Posterior cingulate gyrus (tissue), 11 donors: ENCODE results near the gene NBEAL1.
"Not testable (repeated sequence)": the region's sequence is repeated elsewhere in the genome, so short reads cannot be mapped to it uniquely, and the experiment has no call there.

Experiments
- DNase-seq, 10 donors: peaks; one replicate each; pipeline versions ENCODE4 v3.0.0 to v3.0.0-alpha.2; 2020 to 2021; ENCODE audit warnings: mixed read lengths in 3 of 10
- intact Hi-C: fragments of 100-400 bp; cut with DNase I; formaldehyde crosslinking; loops from one replicate; pipeline ENCODE4 v1.15.1; 2023

The NBEAL1 gene

DNA sequence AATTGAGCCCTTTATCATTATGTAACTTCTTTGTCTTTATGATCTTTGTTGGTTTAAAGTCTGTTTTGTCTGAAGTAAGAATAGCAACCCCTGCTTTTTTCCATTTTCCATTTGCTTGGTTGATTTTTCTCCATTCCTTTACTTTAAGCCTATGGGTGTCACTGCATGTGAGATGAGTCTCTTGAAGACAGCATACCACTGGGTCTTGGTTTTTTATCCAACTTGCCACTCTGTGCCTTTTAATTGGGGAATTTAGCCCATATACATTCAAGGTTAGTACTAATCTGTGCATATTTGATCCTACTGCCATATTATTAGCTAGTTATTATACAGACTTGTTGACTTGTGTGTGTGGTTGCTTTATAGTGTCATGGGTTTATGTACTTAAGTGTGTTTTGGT, 89.6 kb downstream of the NBEAL1 start:
- no peak for DNase-seq
- intact Hi-C loops = no loop called here

DNA sequence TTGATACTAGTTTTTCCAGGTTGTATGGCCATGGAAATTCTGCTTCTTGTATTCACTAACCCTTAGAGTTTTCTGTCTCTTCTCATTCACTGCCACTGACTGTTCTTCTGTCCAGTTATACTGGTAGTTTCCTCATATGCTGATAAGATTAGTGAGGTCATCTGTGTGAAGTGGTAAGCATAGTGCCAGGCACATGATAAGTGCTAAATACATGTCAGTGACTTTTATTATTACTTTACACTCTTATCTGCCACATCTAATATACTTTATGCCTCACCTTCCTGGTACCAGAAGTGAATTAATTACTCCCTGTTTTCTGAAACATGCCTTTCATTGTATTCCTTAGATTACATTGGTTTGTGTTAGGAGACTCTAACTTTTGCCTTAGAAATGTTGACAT, 91.3 kb downstream of the NBEAL1 start:
- no peak for DNase-seq
- intact Hi-C loops = no loop called here

DNA sequence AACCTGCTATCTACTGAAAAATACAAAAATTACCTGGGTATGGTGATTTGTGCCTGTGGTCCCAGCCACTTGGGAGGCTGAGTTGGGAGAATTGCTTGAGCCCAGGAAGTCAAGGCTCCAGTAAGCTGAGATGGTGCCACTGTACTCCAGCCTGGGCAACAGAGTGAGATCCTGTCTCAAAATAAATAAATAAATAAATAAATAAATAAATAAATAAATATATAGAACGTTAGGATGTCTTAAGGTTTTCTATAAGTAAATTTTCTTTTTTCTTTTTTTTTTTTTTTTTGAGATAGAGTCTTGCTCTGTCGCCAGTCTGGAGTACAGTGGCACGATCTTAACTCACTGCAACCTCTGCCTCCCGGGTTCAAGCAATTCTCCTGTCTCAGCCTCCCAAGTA, 95.8 kb downstream of the NBEAL1 start:
- DNase-seq, intact Hi-C loops: not testable (repeated sequence)

DNA sequence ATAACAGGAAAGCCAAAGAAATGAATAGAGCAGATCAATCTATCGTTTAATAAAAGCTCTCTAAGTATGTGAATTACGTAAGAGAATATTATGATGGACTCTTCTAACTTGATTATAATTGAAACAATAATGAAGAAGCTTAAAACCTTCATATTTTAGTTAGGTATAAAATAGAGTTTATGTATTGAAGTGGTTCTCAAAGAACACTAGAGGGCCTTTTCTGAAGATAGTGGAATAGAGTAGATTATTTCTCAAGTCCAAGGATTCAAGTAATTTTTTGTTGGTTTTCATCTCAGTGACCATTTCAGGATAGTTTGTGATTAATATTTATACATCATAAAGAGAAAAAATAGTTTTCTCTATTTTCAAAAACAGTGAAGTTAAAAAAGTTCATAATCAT, 97.7 kb downstream of the NBEAL1 start:
- DNase-seq = no peak

DNA sequence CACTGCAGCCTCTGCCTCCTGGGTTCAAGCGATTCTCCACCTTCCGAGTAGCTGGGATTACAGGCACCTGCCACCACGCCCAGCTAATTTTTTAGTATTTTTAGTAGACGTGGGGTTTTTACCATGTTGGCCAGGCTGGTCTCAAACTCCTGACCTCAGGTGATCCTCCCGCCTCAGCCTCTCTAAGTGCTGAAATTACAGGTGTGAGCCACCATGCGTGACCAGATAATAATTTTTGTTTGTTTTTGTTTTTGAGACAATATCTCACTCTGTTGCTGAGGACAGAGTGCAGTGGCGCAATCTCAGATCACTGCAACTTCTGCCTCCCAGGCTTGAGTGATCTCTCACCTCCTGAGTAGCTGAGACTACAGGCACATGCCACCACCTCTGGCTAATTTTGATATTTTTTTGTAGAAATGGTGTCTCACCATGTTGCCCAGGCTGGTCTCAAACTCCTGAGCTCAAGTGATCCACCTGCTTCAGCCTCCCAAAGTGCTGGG, 100.6 kb downstream of the NBEAL1 start:
- intact Hi-C loops, DNase-seq: not testable (repeated sequence)

More for the DNA sequence above, 97.7 kb downstream of the NBEAL1 start:
- intact Hi-C loops = no loop called here

DNA sequence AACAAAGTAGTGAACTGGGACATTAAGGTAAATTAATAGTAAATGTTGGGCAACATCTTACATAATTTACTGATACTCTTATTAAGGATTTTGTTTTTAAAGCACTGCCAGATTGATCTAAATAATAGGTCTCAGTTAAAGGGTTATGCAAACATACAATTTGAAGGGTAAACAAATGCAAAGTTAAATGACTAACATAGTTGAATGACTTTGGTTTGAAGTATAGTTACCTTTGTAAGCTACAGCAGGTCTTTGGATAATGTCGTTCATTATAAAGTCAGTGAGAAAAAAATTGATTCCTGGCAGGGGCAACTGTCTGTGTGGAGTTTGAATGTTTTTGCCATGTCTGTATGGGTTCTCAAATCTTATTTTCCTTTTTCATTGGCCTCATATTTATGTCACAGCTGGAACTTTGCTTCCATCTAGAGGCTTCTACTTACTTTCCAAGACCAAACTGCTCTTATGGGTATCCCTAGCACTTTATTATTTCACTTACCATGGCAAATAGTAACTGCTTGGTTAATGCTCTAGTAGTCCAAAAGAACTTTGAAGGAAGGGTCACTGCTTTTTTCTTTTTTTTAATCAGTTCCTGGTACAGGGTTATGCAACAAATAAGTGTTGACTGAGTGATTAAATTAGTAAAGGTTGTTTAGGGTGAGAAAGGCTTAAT, 107.8 kb downstream of the NBEAL1 start:
- intact Hi-C loops = no loop called here

DNA sequence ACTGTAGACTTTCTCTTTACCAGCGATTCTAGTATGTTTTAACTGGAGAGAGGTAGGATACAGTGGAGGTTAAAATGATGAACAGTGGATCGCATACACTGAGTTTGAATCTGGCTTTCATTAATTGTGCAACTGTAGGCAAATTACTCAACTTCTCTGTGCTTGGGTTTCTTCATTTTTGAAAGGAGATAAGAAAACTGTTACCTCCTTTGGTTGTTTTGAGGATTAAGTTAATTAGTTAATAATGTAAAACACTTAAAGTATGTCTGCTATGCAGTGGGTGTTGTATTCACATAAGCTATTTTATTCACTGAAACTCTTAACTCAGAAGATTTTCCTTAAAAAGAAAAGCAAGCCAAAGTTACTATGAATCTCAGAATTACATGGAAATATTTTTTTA, 112.3 kb downstream of the NBEAL1 start:
- intact Hi-C loops = no loop called here

More for the DNA sequence above, 107.8 kb downstream of the NBEAL1 start:
- no peak for DNase-seq

DNA sequence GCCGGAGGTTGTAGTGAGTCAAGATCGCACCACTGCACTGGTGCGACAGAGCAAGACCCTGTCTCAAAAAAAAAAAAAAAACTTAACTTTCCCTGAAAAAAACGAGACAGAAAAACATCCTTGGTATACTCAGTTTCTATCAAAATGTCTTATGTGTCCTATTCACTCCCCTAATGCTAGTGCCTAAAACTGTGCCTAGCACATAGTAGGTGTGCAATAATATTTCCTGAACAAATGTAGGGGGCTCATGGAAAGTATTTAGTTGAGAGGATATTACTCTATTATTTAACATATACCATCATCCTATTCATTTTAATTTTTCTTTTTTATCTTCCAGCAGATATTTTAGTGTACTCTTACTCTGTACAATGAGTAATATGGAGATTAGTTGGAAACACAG, 120.4 kb downstream of the NBEAL1 start:
- intact Hi-C loops = no loop called here
- DNase-seq = no peak

More for the DNA sequence above, 112.3 kb downstream of the NBEAL1 start:
- no peak for DNase-seq

DNA sequence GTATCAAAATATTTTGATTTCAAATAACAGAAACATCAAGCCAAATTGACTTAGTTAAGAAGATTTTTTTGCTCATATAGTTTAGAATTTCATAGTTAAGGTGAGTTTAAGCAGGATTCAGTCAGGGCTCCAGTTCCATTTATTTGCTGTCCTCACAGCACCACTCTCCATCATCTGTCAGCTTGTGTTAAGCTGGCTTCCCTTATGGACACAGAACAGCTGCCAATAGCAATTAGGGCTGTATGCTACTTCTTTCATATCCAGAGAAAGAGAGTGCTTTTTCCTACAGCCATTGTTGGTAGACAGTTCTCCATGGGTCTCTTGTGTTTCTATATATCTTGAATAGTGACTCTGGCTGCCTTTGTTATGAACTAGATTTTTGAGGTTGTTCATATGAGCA, 128.7 kb downstream of the NBEAL1 start:
- intact Hi-C loops = no loop called here
- DNase-seq = no peak

DNA sequence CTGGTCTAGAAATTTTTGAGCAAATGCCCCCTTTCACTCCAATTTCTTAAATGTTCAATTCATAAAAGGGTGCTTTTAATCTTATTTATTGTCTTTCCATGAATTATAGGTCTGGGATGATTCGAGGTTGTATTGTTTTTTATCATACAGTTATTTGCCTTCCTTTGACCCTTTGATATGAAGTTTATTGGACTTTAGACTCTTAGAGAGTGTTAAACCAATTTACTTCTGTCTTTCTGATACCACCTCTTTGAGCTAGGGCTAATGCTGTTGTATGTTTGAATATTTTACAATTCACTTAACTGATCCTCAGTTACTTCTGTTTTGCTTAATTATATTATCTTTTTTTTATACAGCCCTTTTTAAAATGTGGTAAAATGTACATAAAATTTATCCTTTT, 134.5 kb downstream of the NBEAL1 start:
- intact Hi-C loops = no loop called here
- DNase-seq = no peak

DNA sequence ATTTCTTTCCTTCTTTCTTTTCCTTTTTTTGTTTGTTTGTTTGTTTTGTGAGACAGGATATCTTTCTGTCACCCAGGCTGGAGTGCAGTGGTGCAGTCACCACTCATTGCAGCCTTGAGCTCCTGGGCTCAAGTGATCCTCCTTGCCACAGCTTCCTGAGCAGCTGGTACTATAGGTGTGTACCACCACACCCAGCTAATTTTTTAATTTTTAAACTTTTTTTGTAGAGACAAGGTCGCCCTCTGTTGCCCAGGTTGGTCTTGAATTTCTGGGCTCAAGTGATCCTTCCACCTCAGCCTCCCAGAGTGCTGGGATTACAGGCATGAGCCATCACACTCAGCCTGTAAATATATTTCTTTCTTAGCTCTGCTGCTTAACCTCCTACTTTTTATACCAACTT, 140.7 kb downstream of the NBEAL1 start:
- DNase-seq = no peak
- intact Hi-C loops = no loop called here

DNA sequence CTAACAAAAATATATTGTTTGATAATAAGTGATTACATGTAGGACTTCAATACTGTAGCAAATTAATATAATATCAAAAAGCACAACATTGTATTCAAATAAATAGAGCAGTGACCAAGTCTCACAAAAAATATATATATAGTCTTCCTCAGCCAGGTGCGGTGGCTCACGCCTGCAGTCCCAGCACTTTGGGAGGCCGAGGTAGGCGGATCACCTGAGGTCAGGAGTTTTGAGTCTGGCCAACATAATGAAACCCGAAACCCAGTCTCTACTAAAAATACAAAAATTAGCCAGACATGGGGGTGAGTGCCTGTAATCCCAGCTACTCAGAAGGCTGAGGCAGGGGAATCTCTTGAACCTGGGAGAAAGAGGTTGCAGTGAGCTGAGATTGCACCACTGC, 148.0 kb downstream of the NBEAL1 start:
- intact Hi-C loops, DNase-seq: not testable (repeated sequence)

DNA sequence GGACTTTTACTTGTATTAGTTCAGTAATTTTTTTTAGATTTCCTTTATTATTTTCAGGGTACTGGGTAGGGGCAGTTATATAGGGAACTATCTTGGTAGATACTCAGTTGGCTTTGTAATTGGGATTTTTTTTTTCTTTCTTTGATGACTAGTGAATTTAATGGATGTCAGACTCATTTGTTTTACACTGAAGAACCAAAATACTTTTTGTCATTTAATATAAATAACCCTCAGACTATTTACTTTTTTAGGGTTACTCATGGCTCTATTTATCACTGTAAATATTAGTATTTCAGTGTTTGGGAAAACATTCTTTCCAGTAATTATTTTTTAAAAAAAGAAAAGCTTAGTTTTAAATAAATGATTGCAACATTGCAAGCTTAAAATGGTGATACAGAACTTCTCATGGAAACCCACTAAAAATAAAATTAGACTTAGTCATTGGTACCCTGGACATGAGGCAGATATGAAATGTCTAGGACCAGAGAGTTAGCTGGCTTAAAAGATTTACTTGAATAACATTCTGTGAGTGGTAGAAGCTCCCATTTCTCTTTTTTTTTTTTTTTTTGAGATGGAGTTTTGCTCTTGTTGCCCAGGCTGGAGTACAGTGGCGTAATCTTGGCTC, 149.7 kb downstream of the NBEAL1 start:
- no peak for DNase-seq
- intact Hi-C loops = no loop called here

DNA sequence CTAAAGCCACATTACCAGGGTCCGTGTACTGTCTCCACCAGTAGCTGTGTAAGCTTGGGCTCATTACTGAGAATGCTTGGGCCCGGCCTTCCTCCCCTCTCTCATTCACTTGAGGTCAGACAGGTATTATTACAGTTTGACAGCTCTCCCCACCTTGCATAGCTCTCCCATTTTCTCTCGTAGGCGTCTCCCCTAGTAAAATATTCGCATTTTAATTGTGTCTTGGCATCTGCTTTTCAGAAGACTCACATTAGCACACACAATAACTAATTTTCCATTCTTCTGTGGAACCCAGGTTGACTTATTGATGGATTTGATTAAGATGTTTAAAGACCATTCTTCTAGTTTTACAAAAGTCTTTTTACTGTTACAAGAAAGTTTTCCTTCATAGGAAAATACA, 153.1 kb downstream of the NBEAL1 start:
- no peak for DNase-seq
- intact Hi-C loops = no loop called here

DNA sequence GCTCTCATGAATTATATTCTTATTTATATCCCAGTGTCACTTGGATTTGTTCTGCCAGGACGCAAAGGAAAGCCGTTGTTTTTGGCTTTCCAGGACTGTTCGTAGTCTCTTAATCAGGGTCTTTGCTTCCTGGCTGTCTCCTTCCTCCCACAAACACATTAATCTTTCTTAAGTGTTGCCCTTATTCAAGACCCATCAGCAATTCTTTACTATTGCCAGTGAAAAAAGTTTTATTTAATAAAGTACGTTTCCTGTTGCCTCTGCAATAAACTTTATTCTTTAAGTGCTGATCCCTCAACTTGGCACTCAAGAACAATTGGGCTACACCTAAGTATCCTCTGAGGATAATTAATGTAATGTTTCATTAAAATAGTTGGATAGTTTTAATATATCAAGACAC, 155.8 kb downstream of the NBEAL1 start:
- DNase-seq = no peak
- intact Hi-C loops = no loop called here

DNA sequence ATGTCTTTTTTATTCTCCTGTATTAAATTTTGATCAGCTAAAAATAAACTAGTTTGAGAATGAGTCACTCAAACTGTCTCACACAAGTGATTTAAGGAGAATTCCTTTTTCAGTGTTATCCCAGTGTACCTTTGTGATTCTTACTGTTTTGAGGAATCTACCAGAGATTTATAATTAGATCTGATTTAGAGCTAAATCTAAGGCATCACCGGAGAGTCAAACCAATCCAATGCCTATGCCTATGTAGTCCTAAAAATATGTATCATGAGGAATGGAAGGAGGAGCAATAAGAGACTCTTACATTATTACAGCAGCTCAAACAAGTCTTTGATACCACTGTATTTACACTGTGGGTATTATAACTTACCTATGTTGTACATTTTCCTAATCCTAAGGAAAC, 160.7 kb downstream of the NBEAL1 start:
- intact Hi-C loops = no loop called here
- DNase-seq = no peak

DNA sequence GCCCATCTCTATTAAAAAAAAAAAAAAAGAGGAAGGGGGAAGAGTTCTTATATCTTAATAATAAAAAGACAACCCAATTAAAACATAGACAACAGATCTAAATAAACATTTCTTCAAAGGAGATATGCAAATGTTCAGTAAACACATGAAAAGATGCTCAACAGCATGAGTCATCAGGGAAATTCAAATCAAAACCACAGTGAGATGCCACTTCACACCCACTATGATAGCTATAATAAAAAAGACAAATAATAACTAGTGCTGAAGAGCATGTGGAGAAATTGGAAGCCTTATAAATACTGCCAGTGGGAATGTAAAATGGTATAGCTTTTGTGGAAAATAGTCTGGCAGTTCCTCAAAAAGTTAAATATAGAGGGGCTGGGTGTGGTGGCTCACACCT, 162.7 kb downstream of the NBEAL1 start:
- intact Hi-C loops = no loop called here
- no peak for DNase-seq

DNA sequence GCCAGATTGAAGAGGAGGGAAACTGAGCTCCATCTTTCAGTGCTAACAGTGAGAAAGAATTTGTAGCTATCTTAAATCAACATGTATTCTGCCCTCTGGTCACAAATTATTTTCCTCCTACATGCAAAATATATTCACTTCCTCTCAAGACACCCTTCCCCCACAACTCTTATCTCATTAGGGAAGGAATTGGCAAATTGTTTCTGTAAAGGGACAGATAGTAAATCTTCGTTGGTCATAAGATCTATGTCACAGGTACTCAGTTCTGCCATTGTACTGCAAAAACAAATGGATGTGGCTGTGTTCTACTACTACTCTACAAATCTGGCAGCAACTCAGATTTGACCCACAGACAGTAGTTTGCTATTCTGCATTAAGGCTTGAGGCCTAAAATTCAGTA, 171.2 kb downstream of the NBEAL1 start:
- DNase-seq = no peak
- intact Hi-C loops = no loop called here

DNA sequence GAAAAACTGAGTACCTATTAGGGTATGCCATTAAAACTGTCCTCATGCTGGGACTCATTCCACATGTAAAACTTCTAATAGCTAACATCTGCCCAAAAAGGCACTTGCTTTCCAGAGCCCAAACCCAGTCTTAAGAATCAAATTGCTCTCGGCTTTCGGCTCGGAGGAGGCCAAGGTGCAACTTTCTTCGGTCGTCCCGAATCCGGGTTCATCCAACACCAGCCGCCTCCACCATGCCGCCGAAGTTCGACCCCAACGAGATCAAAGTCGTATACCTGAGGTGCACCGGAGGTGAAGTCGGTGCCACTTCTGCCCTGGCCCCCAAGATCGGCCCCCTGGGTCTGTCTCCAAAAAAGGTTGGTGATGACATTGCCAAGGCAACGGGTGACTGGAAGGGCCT, 175.9 kb downstream of the NBEAL1 start:
- DNase-seq, intact Hi-C loops: not testable (repeated sequence)

DNA sequence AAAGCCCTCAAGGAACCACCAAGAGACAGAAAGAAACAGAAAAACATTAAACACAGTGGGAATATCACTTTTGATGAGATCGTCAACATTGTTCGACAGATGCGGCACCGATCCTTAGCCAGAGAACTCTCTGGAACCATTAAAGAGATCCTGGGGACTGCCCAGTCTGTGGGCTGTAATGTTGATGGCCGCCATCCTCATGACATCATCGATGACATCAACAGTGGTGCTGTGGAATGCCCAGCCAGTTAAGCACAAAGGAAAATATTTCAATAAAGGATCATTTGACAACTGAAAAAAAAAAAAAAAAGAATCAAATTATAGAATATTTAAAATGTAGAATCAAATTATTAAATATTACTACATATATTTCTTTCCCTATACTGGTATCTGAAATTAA, 176.4 kb downstream of the NBEAL1 start:
- intact Hi-C loops = not testable (repeated sequence)

DNA sequence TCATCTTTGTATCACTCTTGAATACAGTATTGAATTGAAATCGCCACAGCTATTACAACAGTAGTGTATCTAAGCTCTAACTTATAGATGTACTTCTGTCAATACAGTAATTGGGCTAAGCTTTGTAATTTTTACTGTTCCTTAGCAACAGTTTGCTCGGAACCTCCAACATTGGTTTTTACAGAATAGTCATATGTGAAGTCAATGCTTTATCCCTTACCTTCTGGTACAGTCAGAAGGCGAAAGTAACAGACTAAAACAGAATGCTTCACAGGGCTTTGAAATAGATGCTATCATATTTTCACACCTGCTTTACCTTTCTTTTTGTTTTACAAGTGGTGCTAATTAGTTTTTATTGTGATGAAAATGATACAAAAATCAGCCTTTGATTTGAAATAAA, 177.3 kb downstream of the NBEAL1 start:
- no peak for DNase-seq
- intact Hi-C loops = no loop called here

More for the DNA sequence above, 176.4 kb downstream of the NBEAL1 start:
- DNase-seq = not testable (repeated sequence)

DNA sequence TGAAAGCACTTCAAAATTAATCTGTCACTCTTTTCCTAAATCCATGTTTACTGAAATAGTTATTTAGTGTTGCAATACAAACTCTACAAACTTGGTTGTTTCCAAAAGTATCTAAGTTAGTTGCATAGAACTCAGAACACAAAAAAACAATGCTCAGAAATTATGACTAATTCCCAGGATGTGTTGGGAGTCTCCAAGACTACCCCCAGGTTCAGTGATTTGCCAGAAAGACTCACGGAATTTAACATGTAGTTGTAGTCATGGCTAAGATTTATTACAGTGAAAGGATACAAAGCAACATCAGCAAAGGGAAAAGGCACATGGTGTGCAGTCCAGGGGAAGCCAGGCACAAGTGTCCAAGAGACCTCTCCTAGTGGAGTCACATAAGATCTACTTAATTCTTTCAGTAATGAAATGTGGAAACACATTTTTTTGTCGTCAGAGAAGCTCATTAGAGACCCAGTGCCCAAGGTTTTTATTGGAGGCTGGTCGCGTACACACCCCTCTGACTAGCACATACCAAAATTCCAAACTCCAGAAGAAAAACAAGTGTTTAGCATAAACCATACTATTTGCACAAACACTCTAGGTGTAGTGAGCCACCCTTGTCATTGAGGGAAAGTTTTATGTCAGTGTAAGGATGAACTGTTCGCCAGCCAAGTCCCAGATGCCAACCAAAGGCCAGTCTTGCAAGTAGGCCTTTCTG, 180.8 kb downstream of the NBEAL1 start:
- no peak for DNase-seq
- intact Hi-C loops = no loop called here
